ENCODE results near the gene EHD4.

EHD4 gene

DNA sequence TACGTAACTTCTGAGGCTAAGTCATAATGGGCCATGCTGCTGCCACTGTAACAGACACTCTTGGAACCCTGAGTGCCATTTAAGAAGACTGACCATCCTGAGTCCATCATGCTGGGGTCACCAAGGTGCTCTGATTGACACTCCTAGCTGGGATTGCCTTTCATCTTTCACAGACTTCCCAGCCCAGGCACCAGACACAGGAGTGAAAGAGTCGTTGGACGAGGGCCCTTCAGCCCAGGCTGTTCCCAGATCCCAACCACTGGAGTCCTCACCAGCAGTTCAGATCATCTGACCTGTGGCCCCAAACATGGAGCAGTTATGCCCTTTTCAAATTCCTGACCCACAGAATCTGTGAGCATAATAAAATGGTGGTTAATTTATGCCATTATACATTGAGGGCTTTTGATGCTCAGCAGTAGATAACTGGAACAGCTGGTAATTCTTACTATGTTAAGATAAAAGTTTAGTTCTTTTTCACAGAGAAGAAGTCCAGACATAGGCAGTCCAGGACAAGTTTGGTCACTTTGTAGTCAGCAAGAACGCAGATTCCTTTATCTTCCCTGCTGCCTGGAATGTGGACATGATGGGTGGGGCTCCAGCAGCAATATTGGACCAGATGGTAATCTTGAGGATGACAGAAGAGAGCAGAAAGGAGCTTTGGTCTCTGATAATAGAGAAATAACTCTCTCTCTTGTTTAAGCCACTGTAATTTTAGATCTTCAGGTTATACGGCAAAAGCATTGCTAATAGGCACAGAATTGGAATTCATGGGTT, 7.3 kb upstream of the EHD4 start:
- Mint-ChIP-seq H3K4me3 (no peak overlapping the region), H3K36me3 (ENCODE audit: low read depth) (no peaks in the 10 kb centered on the region), H3K4me1 (ENCODE audit: low read depth) (peaks cover 9% of the 10 kb centered on the region), H3K27ac (no peak overlapping the region), H3K9me3 (no peaks in the 10 kb centered on the region), H3K27me3 (peaks cover 10% of the 10 kb centered on the region)
- DNase-seq, result no peak

DNA sequence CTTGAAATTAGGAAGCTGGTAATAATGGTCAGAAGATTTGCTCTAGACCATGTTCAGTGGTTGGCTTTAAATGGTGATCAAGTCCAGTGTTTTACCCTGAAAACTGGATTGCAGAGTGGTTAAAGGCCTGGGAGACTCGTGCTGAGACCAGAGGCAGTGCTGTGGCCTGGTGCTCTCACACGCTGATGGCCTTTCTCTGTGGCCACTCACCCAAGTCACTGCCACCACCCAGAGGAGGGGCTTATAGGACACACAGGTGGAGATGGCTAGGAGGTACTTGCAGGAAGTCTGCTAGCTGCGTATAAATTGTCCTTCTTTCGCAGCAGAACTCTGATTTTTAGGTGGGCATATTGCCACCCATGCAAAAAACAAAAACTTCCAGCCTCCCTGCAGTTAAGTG, 6.2 kb upstream of the EHD4 start:
- peaks cover 10% of the 10 kb centered on the region for H3K27me3 Mint-ChIP-seq
- H3K9me3 Mint-ChIP-seq, result no peaks in the 10 kb centered on the region
- no peak overlapping the region for H3K4me3 Mint-ChIP-seq
- peaks cover 15% of the 10 kb centered on the region for H3K4me1 Mint-ChIP-seq (ENCODE audit: low read depth)
- H3K27ac Mint-ChIP-seq, result no peak overlapping the region
- H3K36me3 Mint-ChIP-seq (ENCODE audit: low read depth), result no peaks in the 10 kb centered on the region
- no peak for DNase-seq

DNA sequence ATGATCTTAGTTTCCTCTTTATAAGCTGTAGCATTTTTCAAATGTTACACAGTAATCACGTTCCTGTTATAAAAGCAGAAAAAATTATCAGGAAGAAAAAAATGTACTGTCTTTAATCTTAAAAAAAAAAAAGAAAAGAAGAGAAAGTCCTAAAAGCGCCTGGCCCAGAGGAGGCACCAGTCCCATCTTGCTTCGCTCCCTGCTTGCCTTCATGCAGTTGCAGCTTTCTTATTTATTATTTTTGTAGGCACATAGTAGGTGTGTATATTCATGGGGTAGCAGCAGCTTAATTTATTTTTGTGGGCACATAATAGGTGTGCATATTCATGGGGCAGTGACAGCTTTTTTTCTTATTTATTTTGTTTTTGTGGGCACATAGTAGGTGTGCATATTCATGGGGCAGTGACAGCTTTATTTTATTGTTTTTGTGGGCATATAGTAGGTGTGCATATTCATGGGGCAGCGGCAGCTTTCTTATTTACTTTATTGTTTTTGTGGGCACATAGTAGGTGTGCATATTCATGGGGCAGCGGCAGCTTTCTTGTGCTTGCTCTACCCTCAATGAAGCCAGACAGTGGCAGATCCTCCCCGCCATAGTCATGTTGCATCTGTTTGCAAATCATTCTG, 5.5 kb upstream of the EHD4 start:
- Mint-ChIP-seq H3K4me3 (no peak overlapping the region), H3K4me1 (ENCODE audit: low read depth) (peaks cover 21% of the 10 kb centered on the region), H3K27ac (no peak overlapping the region)

DNA sequence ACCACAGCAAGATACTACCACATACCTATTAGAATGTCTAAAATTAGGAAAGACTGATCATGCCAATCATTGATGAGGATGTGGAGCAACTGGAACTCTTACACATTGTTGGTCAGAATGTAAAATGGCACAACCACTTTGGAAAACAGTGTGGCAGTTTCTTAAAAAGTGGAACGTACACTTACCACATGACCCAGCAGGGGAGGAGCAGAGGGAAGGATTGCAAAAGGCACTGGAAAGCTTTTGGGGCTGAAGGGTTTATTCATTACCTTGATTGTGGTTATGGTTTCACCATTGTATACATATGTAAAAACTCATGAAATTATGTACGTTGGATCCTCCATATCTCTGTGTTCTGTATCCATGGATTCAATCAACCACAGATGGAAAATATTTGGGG, 3.3 kb upstream of the EHD4 start:
- Mint-ChIP-seq H3K9me3 (no peaks in the 10 kb centered on the region), H3K36me3 (ENCODE audit: low read depth) (peaks cover 8% of the 10 kb centered on the region), H3K27me3 (peaks cover 10% of the 10 kb centered on the region), H3K27ac (no peak overlapping the region), H3K4me1 (ENCODE audit: low read depth) (peaks cover 25% of the 10 kb centered on the region), H3K4me3 (no peak overlapping the region)
- DNase-seq, result no peak

More for the DNA sequence above, 5.5 kb upstream of the EHD4 start:
- H3K27me3 Mint-ChIP-seq, result peaks cover 10% of the 10 kb centered on the region
- H3K36me3 Mint-ChIP-seq (ENCODE audit: low read depth), result no peaks in the 10 kb centered on the region
- no peak for DNase-seq
- no peaks in the 10 kb centered on the region for H3K9me3 Mint-ChIP-seq

DNA sequence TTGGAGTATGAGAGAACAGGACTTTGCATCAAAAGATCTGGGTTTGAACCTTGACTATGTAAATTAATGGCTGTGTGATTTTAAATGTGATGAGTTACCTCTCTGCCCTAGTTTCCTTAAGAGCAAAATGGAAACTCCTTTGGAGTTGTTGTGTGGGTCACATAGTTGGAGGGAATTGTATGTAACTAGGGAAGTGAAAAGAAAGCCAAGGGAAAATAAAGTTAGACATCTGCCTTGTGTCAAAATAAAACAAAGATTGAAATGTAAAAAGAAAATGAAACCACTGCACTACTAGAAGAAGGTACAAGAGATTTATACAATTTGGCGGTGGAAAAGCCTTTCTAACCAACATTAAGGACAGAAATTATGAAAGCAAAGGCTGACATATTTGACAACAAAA, 1.7 kb upstream of the EHD4 start:
- peaks cover 10% of the 10 kb centered on the region for H3K27me3 Mint-ChIP-seq
- no peak for DNase-seq
- no peaks in the 10 kb centered on the region for H3K9me3 Mint-ChIP-seq
- no peak overlapping the region for H3K4me3 Mint-ChIP-seq
- H3K36me3 Mint-ChIP-seq (ENCODE audit: low read depth), result peaks cover 15% of the 10 kb centered on the region
- H3K4me1 Mint-ChIP-seq (ENCODE audit: low read depth), result peaks cover 38% of the 10 kb centered on the region
- H3K27ac Mint-ChIP-seq, result no peak overlapping the region

DNA sequence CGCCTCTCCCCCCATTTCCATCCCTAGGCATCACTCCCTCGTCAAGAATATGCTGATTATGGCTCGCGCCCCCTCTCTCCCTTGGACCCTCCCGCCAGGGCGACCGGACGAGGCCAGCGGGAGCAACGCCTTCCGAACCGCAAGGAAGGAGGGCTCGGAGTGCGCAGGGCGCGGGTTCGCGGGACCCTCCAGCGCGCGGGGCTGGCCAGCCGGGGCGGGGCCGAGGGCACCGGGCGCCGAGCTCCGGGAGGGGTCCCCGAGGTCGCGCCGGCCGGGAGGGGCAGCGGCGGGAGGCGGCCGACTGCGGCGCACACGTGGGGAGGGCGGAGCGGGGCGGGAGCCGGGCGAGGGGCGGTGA, 483 bp downstream of the EHD4 start:
- Mint-ChIP-seq H3K36me3 (ENCODE audit: low read depth) (peaks cover 28% of the 10 kb centered on the region), H3K9me3 (no peaks in the 10 kb centered on the region), H3K4me1 (ENCODE audit: low read depth) (peaks cover 55% of the 10 kb centered on the region), H3K4me3 (peak overlapping the region; percentile 88), H3K27me3 (peaks cover 5% of the 10 kb centered on the region), H3K27ac (peak overlapping the region; percentile 98)
- no peak for DNase-seq

DNA sequence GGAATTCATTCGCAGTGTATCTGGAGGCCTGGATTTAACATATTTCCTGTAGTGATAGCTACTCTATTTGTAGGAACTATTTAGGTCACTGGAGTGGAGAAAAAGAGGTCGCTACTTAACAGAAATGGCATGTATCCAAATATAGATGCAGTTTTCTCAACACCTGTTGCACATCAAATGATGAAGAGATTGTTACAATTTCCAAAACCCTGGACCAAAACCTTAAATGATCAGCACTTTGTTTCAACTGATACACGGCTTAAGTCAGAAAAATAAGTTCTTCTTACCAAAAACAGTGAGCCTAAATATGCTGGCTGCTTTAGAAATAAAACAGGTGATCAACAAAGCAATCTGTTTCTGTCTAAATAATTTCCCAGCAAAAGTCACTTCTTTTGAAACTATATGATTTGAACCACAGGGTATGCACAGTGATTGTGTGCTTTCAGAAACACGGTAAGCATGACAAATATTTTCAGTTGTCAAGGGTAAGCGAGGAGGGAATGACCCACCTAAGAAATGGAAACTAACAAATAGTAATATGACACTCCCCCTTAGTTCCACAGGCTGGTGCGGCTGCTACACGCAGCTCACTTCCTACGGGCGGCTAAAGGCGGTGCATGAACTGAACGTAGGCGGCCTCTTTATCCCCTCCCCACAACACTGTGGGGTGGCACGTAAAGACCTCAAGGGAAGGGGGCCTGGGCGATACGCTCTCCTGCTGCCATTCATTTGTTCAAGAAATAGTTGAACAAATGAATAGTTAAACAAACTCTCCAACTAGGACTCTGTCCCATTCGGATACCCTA, 1.1 kb downstream of the EHD4 start:
- Mint-ChIP-seq H3K27me3 (peaks cover 5% of the 10 kb centered on the region), H3K36me3 (ENCODE audit: low read depth) (peaks cover 28% of the 10 kb centered on the region), H3K4me3 (peak overlapping the region; percentile 88), H3K9me3 (no peaks in the 10 kb centered on the region), H3K4me1 (ENCODE audit: low read depth) (peaks cover 61% of the 10 kb centered on the region), H3K27ac (peak overlapping the region; percentile 98)
- peak; percentile 79 for DNase-seq

DNA sequence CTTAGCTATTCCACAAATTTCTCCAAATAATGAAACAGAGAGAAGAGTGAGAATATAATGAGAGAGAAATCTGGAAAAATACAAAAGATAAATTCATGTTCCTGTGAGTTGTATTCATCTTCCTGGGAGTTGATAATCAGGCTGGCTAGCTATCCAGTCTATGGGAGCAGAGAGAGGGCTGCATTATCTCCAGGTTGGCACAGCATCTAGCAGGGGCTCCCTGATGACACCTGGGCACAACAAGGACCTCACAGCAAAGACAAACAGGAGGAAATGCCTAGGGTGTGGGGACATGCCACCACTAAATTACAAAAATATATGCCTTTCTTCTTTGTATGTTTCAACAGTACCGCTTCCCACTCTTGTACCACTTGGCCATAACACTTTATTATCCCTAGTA, 1.9 kb downstream of the EHD4 start:
- no peak for DNase-seq
- Mint-ChIP-seq H3K27ac (peak overlapping the region; percentile 98), H3K4me1 (ENCODE audit: low read depth) (peaks cover 65% of the 10 kb centered on the region), H3K4me3 (peak overlapping the region; percentile 88), H3K27me3 (peaks cover under 1% of the 10 kb centered on the region), H3K36me3 (ENCODE audit: low read depth) (peaks cover 28% of the 10 kb centered on the region), H3K9me3 (no peaks in the 10 kb centered on the region)

DNA sequence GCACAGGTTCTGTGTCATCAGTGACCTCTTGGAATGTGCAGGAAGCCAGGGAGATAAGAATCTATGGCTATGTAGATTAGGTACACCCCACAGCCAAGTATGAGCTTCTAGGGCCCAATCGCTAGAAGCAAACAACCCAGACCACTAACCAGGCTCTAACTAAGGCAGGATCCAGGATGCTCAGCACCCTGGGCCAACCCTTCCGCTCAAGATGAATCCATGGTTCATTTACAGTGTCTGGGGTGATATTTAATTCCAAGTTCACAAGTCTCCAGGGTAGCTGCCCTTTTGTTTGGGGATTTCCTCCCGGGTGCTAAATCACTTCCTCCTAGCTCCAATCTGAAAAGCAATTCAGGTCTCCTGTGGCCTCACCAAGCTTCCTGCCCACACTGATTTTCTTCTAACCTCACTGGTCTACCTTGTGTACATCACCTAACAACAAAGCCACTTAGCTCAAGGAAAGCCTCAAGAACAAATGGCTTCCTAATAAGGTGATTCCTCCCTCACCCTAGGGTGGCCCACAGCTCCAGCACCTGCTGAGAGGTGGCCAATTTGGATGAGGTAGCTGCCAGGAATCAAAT, 2.4 kb downstream of the EHD4 start:
- peaks cover 30% of the 10 kb centered on the region for H3K36me3 Mint-ChIP-seq (ENCODE audit: low read depth)
- no peaks in the 10 kb centered on the region for H3K27me3 Mint-ChIP-seq
- H3K9me3 Mint-ChIP-seq, result no peaks in the 10 kb centered on the region
- H3K4me3 Mint-ChIP-seq, result peak overlapping the region; percentile 88
- peak overlapping the region; percentile 98 for H3K27ac Mint-ChIP-seq
- no peak for DNase-seq
- peaks cover 65% of the 10 kb centered on the region for H3K4me1 Mint-ChIP-seq (ENCODE audit: low read depth)

DNA sequence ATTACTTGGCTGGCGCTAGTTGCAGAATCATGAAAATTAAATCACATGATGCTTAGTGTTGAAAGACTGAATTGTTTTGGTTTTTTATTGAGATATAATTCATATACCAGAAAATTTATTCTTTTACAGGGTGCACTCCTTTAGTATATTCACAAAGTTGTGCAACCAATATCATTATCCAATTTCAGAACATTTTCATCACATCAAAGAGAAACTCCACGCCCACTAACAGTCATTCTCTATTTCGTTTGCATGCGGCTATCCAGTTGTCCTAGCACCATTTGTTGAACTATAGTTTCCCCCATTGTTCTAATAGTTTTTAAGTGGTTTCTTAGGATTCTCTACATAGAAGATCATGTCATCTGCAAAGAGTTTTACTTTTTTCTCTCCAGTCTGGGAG, 3.7 kb downstream of the EHD4 start:
- no peaks in the 10 kb centered on the region for H3K9me3 Mint-ChIP-seq
- H3K4me1 Mint-ChIP-seq (ENCODE audit: low read depth), result peaks cover 60% of the 10 kb centered on the region
- DNase-seq, result no peak
- H3K4me3 Mint-ChIP-seq, result peak overlapping the region; percentile 15
- no peaks in the 10 kb centered on the region for H3K27me3 Mint-ChIP-seq
- H3K36me3 Mint-ChIP-seq (ENCODE audit: low read depth), result peaks cover 30% of the 10 kb centered on the region
- H3K27ac Mint-ChIP-seq, result peak overlapping the region; percentile 50

DNA sequence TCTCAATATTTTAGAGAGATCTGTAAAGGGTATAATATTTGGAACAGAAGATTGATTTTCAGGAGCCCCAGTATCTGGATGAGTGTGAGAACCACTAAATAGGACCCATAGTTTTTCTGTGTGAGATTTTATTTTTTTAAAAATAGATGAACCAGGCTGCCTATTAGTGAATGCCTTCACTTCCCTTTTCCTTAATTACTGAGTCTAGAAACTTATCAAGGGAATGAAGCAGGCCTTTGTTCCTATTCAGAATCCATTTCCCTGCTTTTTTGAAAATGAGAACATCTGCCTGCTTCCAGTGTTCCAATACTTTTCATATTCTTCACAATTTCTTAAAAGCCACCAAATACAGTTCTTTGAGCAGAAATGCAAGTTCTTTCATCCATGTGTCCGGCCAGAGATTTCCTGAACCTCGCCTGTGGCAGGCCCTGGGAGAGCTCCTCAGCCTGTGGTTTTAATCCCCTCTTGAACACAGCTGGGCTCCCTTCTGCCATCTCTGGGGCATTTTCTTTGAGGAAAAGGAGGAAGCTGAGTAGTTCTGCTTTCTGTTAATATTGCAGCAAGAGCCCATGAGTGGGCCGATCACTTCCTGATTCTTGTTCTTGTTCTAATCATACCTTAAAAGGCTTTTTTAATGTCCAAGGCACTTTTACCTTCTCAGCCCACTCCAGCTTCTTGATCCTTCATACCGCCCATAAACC, 4.7 kb downstream of the EHD4 start:
- H3K27ac Mint-ChIP-seq, result peak overlapping the region; percentile 50
- H3K27me3 Mint-ChIP-seq, result no peaks in the 10 kb centered on the region
- no peak overlapping the region for H3K4me3 Mint-ChIP-seq
- peaks cover 33% of the 10 kb centered on the region for H3K36me3 Mint-ChIP-seq (ENCODE audit: low read depth)
- peaks cover 54% of the 10 kb centered on the region for H3K4me1 Mint-ChIP-seq (ENCODE audit: low read depth)
- H3K9me3 Mint-ChIP-seq, result no peaks in the 10 kb centered on the region
- no peak for DNase-seq

DNA sequence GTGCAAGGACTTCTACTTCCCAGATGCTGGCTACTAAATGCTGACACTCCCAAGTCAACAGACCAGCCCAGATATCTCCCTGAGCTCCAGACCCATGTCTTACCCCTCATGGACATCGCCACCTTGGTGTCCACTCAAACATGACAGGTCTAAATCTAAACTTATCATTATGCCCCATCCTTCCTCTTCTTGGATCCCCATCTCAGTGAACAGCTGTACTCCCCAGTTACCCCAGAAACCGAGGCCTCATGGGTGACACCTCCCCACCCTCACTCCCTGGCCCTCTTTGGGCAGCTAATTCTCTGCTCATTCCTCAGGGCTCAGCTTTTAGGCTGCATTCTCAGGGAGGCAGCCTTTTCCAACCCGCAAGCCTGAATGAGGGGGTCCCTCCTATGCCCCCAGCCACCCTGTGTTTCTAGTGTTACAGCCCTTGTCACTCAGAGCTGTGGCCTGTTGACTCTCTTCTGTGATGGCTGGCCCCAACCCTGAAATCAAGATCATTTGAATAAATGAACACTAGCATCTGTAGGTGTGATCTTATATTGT, 5.4 kb downstream of the EHD4 start:
- Mint-ChIP-seq H3K9me3 (no peaks in the 10 kb centered on the region), H3K27ac (peak overlapping the region; percentile 34), H3K4me3 (no peak overlapping the region), H3K4me1 (ENCODE audit: low read depth) (peaks cover 56% of the 10 kb centered on the region), H3K36me3 (ENCODE audit: low read depth) (peaks cover 37% of the 10 kb centered on the region), H3K27me3 (no peaks in the 10 kb centered on the region)
- no peak for DNase-seq

DNA sequence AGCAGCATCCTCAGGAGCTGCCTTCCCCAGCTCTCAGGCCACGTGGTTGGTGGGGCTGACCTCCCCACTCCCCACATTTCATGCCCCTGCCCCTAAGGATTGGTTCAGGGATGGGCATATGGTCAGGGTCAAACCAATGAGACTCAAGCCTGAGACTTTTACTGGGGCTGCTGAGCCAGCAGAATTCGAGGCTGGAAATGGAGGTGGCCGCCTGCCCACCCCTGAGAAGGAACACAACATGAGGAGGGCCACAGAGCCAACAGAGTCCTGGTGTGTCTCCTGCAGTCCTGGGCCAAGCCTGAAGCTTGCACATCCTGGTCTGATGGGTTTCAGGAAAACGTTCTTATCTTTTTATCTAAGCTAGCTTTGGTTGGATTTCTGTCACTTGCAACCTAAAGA, 5.9 kb downstream of the EHD4 start:
- Mint-ChIP-seq H3K4me1 (ENCODE audit: low read depth) (peaks cover 60% of the 10 kb centered on the region), H3K36me3 (ENCODE audit: low read depth) (peaks cover 37% of the 10 kb centered on the region), H3K27me3 (no peaks in the 10 kb centered on the region), H3K27ac (peak overlapping the region; percentile 34), H3K9me3 (no peaks in the 10 kb centered on the region), H3K4me3 (no peak overlapping the region)
- no peak for DNase-seq

Measured in activated T-cell treated with anti-CD3 and anti-CD28 coated beads, Interleukin-2, amount 50 U/mL, for 24 hours (primary cell).